Measurements from ENCODE around the gene PPP2R5D. TPM values are rescaled to one million over a fixed set of nuclear protein-coding genes. Genes with fewer than 3 reads are reported as not detected.

The PPP2R5D gene
- total and polyA plus RNA-seq, 9 of the 15 experiments (the other 6 are each of a cell fraction or from before 2014, with no cell fraction given): 1.3 to 96.1 (median 38.4) TPM

GRCh38 chr6:42984001-42984923, at the start of gene PPP2R5D (continued):
- TF ChIP-seq ZBTB40 (IDR thresholded peaks at IDR 0.05) (0 out of 2 replicates have a peak, but pooled peaks have one; percentile 12), ZBTB40 (CRISPR knock-in tag; IDR thresholded peaks at IDR 0.05) (no peak), EHMT2 (IDR thresholded peaks at IDR 0.05) (no peak), FOS (IDR thresholded peaks at IDR 0.05; ENCODE audit: extremely low read depth, insufficient read length) (peak; percentile 91), CHD4 (IDR thresholded peaks at IDR 0.05; ENCODE audit: insufficient read depth, insufficient replicate concordance, low read depth, low read length, poor library complexity, severe bottlenecking) (no peak), ATF3 (IDR thresholded peaks at IDR 0.05) (no peak), ATF3 (CRISPR knock-in tag; conservative IDR thresholded peaks at IDR 0.05) (peak; percentile 73; the same call in 1 of the 2 replicates), FOSL1 (tag; conservative IDR thresholded peaks at IDR 0.05) (no peak), MAFG (tag; conservative IDR thresholded peaks at IDR 0.05) (no peak)
- TF ChIP-seq, protein P1, sequence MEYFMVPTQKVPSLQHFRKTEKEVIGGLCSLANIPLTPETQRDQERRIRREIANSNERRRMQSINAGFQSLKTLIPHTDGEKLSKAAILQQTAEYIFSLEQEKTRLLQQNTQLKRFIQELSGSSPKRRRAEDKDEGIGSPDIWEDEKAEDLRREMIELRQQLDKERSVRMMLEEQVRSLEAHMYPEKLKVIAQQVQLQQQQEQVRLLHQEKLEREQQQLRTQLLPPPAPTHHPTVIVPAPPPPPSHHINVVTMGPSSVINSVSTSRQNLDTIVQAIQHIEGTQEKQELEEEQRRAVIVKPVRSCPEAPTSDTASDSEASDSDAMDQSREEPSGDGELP (CRISPR knock-in tag; IDR thresholded peaks at IDR 0.05; ENCODE audit: borderline replicate concordance): peak; percentile 45
- TF ChIP-seq, protein P2, sequence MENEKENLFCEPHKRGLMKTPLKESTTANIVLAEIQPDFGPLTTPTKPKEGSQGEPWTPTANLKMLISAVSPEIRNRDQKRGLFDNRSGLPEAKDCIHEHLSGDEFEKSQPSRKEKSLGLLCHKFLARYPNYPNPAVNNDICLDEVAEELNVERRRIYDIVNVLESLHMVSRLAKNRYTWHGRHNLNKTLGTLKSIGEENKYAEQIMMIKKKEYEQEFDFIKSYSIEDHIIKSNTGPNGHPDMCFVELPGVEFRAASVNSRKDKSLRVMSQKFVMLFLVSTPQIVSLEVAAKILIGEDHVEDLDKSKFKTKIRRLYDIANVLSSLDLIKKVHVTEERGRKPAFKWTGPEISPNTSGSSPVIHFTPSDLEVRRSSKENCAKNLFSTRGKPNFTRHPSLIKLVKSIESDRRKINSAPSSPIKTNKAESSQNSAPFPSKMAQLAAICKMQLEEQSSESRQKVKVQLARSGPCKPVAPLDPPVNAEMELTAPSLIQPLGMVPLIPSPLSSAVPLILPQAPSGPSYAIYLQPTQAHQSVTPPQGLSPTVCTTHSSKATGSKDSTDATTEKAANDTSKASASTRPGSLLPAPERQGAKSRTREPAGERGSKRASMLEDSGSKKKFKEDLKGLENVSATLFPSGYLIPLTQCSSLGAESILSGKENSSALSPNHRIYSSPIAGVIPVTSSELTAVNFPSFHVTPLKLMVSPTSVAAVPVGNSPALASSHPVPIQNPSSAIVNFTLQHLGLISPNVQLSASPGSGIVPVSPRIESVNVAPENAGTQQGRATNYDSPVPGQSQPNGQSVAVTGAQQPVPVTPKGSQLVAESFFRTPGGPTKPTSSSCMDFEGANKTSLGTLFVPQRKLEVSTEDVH (IDR thresholded peaks at IDR 0.05; ENCODE audit: low read depth, partially characterized antibody): no peak

Data from K562 (cell line).